ENCODE measurements around the gene NMT1. TPM values are rescaled to one million over a fixed set of nuclear protein-coding genes. Genes with fewer than 3 reads are reported as not detected.

The NMT1 gene
- total and polyA plus RNA-seq, 2 of the 13 experiments (the other 11 are each of a cell fraction or from before 2014, with no cell fraction given), result 75.7 to 142 TPM

- TF ChIP-seq FUBP1 (CRISPR knock-in tag; IDR thresholded peaks at IDR 0.05; ENCODE audit: borderline replicate concordance) (peak; percentile 97; the same call in 1 of the 2 replicates), ONECUT2 (CRISPR knock-in tag; IDR thresholded peaks at IDR 0.05) (no peak), ZNF703 (CRISPR knock-in tag; IDR thresholded peaks at IDR 0.05; ENCODE audit: borderline replicate concordance) (no peak), ZNF207 (IDR thresholded peaks at IDR 0.05; ENCODE audit: borderline replicate concordance) (no peak), ZNF432 (CRISPR knock-in tag; IDR thresholded peaks at IDR 0.05; ENCODE audit: borderline replicate concordance) (no peak), RXRA (CRISPR knock-in tag; IDR thresholded peaks at IDR 0.05) (peak; percentile 67), EP300 (IDR thresholded peaks at IDR 0.05; ENCODE audit: low read depth in 2 of 2, low read length in 2 of 2) (peak; percentile 25 to 74; a peak in 2 of 4 replicates), EP300 (CRISPR knock-in tag; IDR thresholded peaks at IDR 0.05; ENCODE audit: borderline replicate concordance) (peak; percentile 79), CBX1 (IDR thresholded peaks at IDR 0.05; ENCODE audit: low read depth) (peak; percentile 42), ZNF407 (CRISPR knock-in tag; IDR thresholded peaks at IDR 0.05; ENCODE audit: not compliant biosample characterization) (peak; percentile 77)
Measured at GRCh38 chr17:45123930-45124796, 63.0 kb downstream of the NMT1 start (continued).

Measured in HepG2 (cell line).